K562 (cell line): ENCODE data around the gene CTXN1. TPM values are rescaled to one million over a fixed set of nuclear protein-coding genes. Genes with fewer than 3 reads are reported as not detected.

Experiments used
- ATAC-seq: fragments of 200-7000 bp; cut with Tn5 transposase; 3 replicates; pipeline ENCODE4 v1.9.1; 2020; ENCODE audit warnings: moderate library complexity
- BruUV-seq: library from RNA; stranded (reverse); fragments of 400-500 nt; replicated peaks from 2 replicates; lab custom pipeline; 2021; lab: Mats Ljungman, UMichigan
- CTCF ChIA-PET: fragments of 300-600 bp; formaldehyde crosslinking; extraction: SDS; loops from one replicate; lab custom pipeline; 2021; ENCODE audit warnings: low intra/inter-chr PET ratio; lab: Yijun Ruan, JAX
- POLR2A ChIA-PET: fragments of 300-600, 350-650 bp; sonication (Branson Sonifier 250); formaldehyde crosslinking; extraction: SDS; loops from one replicate; lab custom pipeline; 2021; ENCODE audit warnings: antibody characterized with exemption, inconsistent platforms; lab: Yijun Ruan, JAX
- DNase-seq, 4 experiments: peaks; one replicate each; pipeline versions ENCODE4 v3.0.0 to v3.0.0-alpha.2; 2011 to 2018; ENCODE audit warnings: low spot score in 3 of 4, mixed read lengths in 3 of 4; ENCODE audit errors: extremely low read depth in 1 of 4
- FAIRE-seq: peaks from 2 replicates; lab custom pipeline; 2011; peaks lifted over from hg19 to GRCh38; lab: Jason Lieb, UNC
- H2AFZ ChIP-seq: 2 replicates; pipeline ENCODE4 v1.6.0; 2011; ENCODE audit warnings: low read depth, low read length, control low read depth, inconsistent platforms
- H3K27ac ChIP-seq: fragments of 200-600 bp; 3 replicates; pipeline ENCODE4 v1.8.0; 2011; ENCODE audit warnings: low read depth, mild to moderate bottlenecking, control low read depth, inconsistent platforms, low read length, moderate library complexity, mixed read lengths; ENCODE audit errors: extremely low read depth
- H3K27me3 ChIP-seq, 2 experiments: fragments of 300-600 bp in 1 of 2; 2 replicates in 1 of 2; 3 replicates in 1 of 2; pipeline versions ENCODE4 v1.6.0 to v1.8.0; 2011; ENCODE audit warnings: inconsistent platforms in 2 of 2, low read length in 2 of 2, mild to moderate bottlenecking in 1 of 2, mixed read lengths in 1 of 2, moderate library complexity in 1 of 2; ENCODE audit not compliant: control insufficient read depth in 2 of 2, insufficient read depth in 2 of 2
- H3K36me3 ChIP-seq: fragments of 300-600 bp; 3 replicates; pipeline ENCODE4 v1.8.0; 2011; ENCODE audit warnings: mild to moderate bottlenecking, low read length, inconsistent platforms; ENCODE audit not compliant: control insufficient read depth, insufficient read depth
- H3K4me1 ChIP-seq, 2 experiments: fragments of 200-600 bp in 1 of 2; replicated peaks in 1 of 2; 2 replicates in 1 of 2; 3 replicates in 1 of 2; pipeline versions ENCODE4 v1.5.1 to v1.8.0; 2011; ENCODE audit warnings: inconsistent platforms in 2 of 2, low read length in 2 of 2, mild to moderate bottlenecking in 1 of 2, mixed read lengths in 1 of 2, moderate library complexity in 1 of 2; ENCODE audit not compliant: control insufficient read depth in 2 of 2, insufficient read depth in 2 of 2
- H3K4me2 ChIP-seq: 2 replicates; pipeline ENCODE4 v1.6.1; 2011; ENCODE audit warnings: low read length, control low read depth, inconsistent platforms, mixed read lengths; ENCODE audit not compliant: insufficient read depth
- H3K4me3 ChIP-seq: fragments of 200-600 bp; sonication (generic), shearing (Covaris generic); 2 replicates; pipeline ENCODE4 v1.5.1; 2016; ENCODE audit warnings: control low read depth, inconsistent platforms
- H3K79me2 ChIP-seq: fragments of 200-600 bp; 3 replicates; pipeline ENCODE4 v1.8.0; 2011; ENCODE audit warnings: low read length, inconsistent platforms; ENCODE audit not compliant: control insufficient read depth, insufficient read depth
- H3K9ac ChIP-seq, 2 experiments: 2 replicates each; pipeline versions ENCODE4 v1.6.0 to v1.6.1; 2011; ENCODE audit warnings: low read depth in 2 of 2, low read length in 2 of 2, control low read depth in 1 of 2, inconsistent platforms in 1 of 2, mild to moderate bottlenecking in 1 of 2, mixed read lengths in 1 of 2; ENCODE audit not compliant: insufficient read depth in 1 of 2
- H3K9me1 ChIP-seq: one replicate; pipeline ENCODE4 v1.6.0; 2011; ENCODE audit warnings: inconsistent platforms, mild to moderate bottlenecking, low read length, moderate library complexity; ENCODE audit not compliant: control insufficient read depth, insufficient read depth
- H3K9me3 ChIP-seq: replicated peaks from 2 replicates; pipeline ENCODE4 v1.5.1; 2011; ENCODE audit warnings: low read depth, low read length, inconsistent platforms; ENCODE audit not compliant: control insufficient read depth, insufficient read depth
- H4K20me1 ChIP-seq: replicated peaks from 2 replicates; pipeline ENCODE4 v1.6.1; 2011; ENCODE audit warnings: low read length, inconsistent platforms, mixed read lengths; ENCODE audit not compliant: control insufficient read depth, insufficient read depth
- BDP1 ChIP-seq: IDR thresholded peaks from 3 replicates; pipeline ENCODE4 v1.6.1; 2011; ENCODE audit not compliant: insufficient read length, insufficient read depth
- CBFA2T2 ChIP-seq: fragments of 450-650 bp; conservative IDR thresholded peaks from 2 replicates; pipeline ENCODE4 v1.6.1; 2017; ENCODE audit warnings: mild to moderate bottlenecking
- CHCHD3 ChIP-seq: fragments of 250-450 bp; sonication (Bioruptor Pico); IDR thresholded peaks from 2 replicates; pipeline ENCODE4 v2.1.2; 2022; ENCODE audit warnings: mild to moderate bottlenecking
- CREB5 ChIP-seq: fragments of 250-450 bp; sonication (Bioruptor Pico); IDR thresholded peaks from 2 replicates; pipeline ENCODE4 v1.5.0; 2020; ENCODE audit warnings: mild to moderate bottlenecking
- MCM7 ChIP-seq, 2 experiments: fragments of 450-650 bp; IDR thresholded peaks; 2 replicates each; pipeline ENCODE4 v1.6.1; 2016 to 2018
- NFYB ChIP-seq: IDR thresholded peaks from 2 replicates; pipeline ENCODE4 v1.6.1; 2011; ENCODE audit warnings: mild to moderate bottlenecking, moderate library complexity; ENCODE audit not compliant: insufficient read length; ENCODE audit errors: extremely low read depth
- PHF21A ChIP-seq: fragments of 450-650 bp; IDR thresholded peaks from 2 replicates; pipeline ENCODE4 v1.6.1; 2017; ENCODE audit warnings: low read depth, borderline replicate concordance
- PHTF2 ChIP-seq: fragments of 250-450 bp; sonication (Bioruptor Pico); IDR thresholded peaks from 2 replicates; pipeline ENCODE4 v1.5.0; 2021; ENCODE audit warnings: mild to moderate bottlenecking
- SLC30A9 ChIP-seq: fragments of 250-450 bp; sonication (Bioruptor Pico); IDR thresholded peaks from 2 replicates; pipeline ENCODE4 v1.8.0; 2022; ENCODE audit warnings: mild to moderate bottlenecking, moderate library complexity
- SMC3 ChIP-seq: conservative IDR thresholded peaks from 2 replicates; pipeline ENCODE4 v1.6.1; 2011; ENCODE audit warnings: low read depth, low read length, improper control_type of control experiment; ENCODE audit not compliant: insufficient read depth
- SRSF1 ChIP-seq: fragments of 200-400 bp; formaldehyde crosslinking; IDR thresholded peaks from 2 replicates; pipeline ENCODE4 v1.6.1; 2017; ENCODE audit warnings: mild to moderate bottlenecking, low read depth, low read length, moderate library complexity
- TBL1XR1 ChIP-seq, 2 experiments: IDR thresholded peaks; 2 replicates each; pipeline ENCODE4 v1.6.1; 2012; ENCODE audit warnings: improper control_type of control experiment in 2 of 2, low read length in 2 of 2, mild to moderate bottlenecking in 1 of 2
- TGIF2 ChIP-seq: sonication (generic); formaldehyde crosslinking; IDR thresholded peaks from 2 replicates; pipeline ENCODE4 v1.8.1; 2022; ENCODE audit warnings: mild to moderate bottlenecking, missing genetic modification reagents, moderate library complexity
- USF1 ChIP-seq: sonication (generic); formaldehyde crosslinking; IDR thresholded peaks from 2 replicates; pipeline ENCODE4 v1.9.0; 2022; ENCODE audit warnings: mild to moderate bottlenecking, missing genetic modification reagents
- ZFP36 ChIP-seq: fragments of 150-350 bp; IDR thresholded peaks from 2 replicates; pipeline ENCODE4 v1.6.1; 2018; ENCODE audit warnings: low read length, low read depth; ENCODE audit not compliant: partially characterized antibody
- ZKSCAN8 ChIP-seq: fragments of 200-800 bp; sonication (Bioruptor generic); IDR thresholded peaks from 2 replicates; pipeline ENCODE4 v1.6.1; 2016; ENCODE audit warnings: missing genetic modification characterization, missing compliant biosample characterization
- ZNF695 ChIP-seq: fragments of 450-650 bp; formaldehyde crosslinking; IDR thresholded peaks from 2 replicates; pipeline ENCODE4 v1.4.0; 2020; ENCODE audit warnings: mild to moderate bottlenecking, moderate library complexity
- WGBS: fragments of 100-300 bp; shearing (Covaris generic); methylation state at CpG from one replicate; pipeline ENCODE4 v1.1.6; 2016; ENCODE audit warnings: low coverage, mixed read lengths; ENCODE audit not compliant: insufficient coverage; ENCODE audit errors: missing lambda C conversion rate; 5-methylcytosine and 5-hydroxymethylcytosine counted together
- in situ Hi-C: fragments of 300-500 bp; cut with MboI; formaldehyde crosslinking; loops from 4 replicates; pipeline ENCODE4 v1.15.0; 2018; ENCODE audit warnings: inconsistent platforms, mixed read lengths
- intact Hi-C: fragments of 100-400 bp; cut with micrococcal nuclease; formaldehyde crosslinking; loops from 2 replicates; pipeline ENCODE4 v1.14.2; 2022
- polyA plus RNA-seq, 8 experiments: library from polyadenylated mRNA; depleted of rRNA in 4 of 8; stranded (reverse) in 5 of 8; unstranded in 3 of 8; fragments of >200 nt; fragmentation: Nextera tagmentation in 2 of 8; fragmentation: Illumina TruSeq in 1 of 8; extraction: Ambion mirVana in 2 of 8; extraction: Trizol in 1 of 8; gene quantifications; 2 replicates each; pipeline versions ENCODE4 v1.2.1 to v1.2.3, GENCODE V29; 2011 to 2014; ENCODE audit warnings: inconsistent platforms in 1 of 8, missing spikeins in 1 of 8
- total RNA-seq, 7 experiments: library from RNA; depleted of rRNA in 6 of 7; stranded (reverse); fragments of >200 nt in 6 of 7; fragmentation: Illumina TruSeq in 2 of 7; extraction: Trizol in 2 of 7; gene quantifications; 2 replicates each; pipeline versions ENCODE4 v1.2.1 to v1.2.3, GENCODE V29; 2011 to 2021; ENCODE audit warnings: low replicate concordance in 1 of 7
- TF ChIP-seq, protein P1 (sequence below): sonication (generic); formaldehyde crosslinking; IDR thresholded peaks from 2 replicates; pipeline ENCODE4 v1.8.0; 2022; ENCODE audit warnings: missing genetic modification reagents, mild to moderate bottlenecking, moderate library complexity, borderline replicate concordance
- TF ChIP-seq, protein P2 (sequence below): sonication (generic); formaldehyde crosslinking; IDR thresholded peaks from 2 replicates; pipeline ENCODE4 v1.8.0; 2022; ENCODE audit warnings: mild to moderate bottlenecking, missing genetic modification reagents, borderline replicate concordance

CTXN1 gene
- total and polyA plus RNA-seq, 9 of the 15 experiments (the other 6 are each of a cell fraction or from before 2014, with no cell fraction given), result 0.15 to 37.4 (median 1.8) TPM; not detected in 2

GRCh38 chr19:7924241-7924640 lies 1.7 kb downstream of the CTXN1 start:
- no TSS peak for BruUV-seq
- in situ Hi-C loops, result loop anchor here (5.0 kb wide), 1 partner anchor 72 kb away; no protein-coding TSS in a partner anchor
- ATAC-seq (no peak), FAIRE-seq (no peak), DNase-seq (no peak)
- no peak overlapping the region for H3K27ac ChIP-seq
- H3K9ac ChIP-seq, result peak overlapping the region in 1 of 2 experiments; percentile 86; a peak in 1 of 4 replicates
- peaks cover 29% of the 10 kb centered on the region; the same call in 1 of the 2 replicates for H4K20me1 ChIP-seq
- H3K4me2 ChIP-seq, result no peak overlapping the region
- CTCF ChIA-PET, result interaction anchor here (1.4 kb wide), 1 partner anchor 71 kb away, joined by 5 read pairs; no protein-coding TSS in a partner anchor
- WGBS, result 67% methylated on average over 7 of the region's 12 CpGs
- H3K27me3 ChIP-seq, result no peaks in the 10 kb centered on the region
- H3K79me2 ChIP-seq, result peaks cover 5% of the 10 kb centered on the region; the same call in 2 of the 3 replicates
- H3K9me3 ChIP-seq, result no peaks in the 10 kb centered on the region
- H3K36me3 ChIP-seq, result peaks cover 35% of the 10 kb centered on the region; the same call in 1 of the 3 replicates
- POLR2A ChIA-PET, result no interaction called here
- intact Hi-C loops, result loop anchor here (5.0 kb wide), 1 partner anchor 52 kb away; the partner anchor contains the start of gene PRR36
- no peaks in the 10 kb centered on the region for H3K9me1 ChIP-seq
- H3K4me1 ChIP-seq, result peaks cover 13 to 84% of the 10 kb centered on the region in 2 experiments
- H3K4me3 ChIP-seq, result no peak overlapping the region
- H2AFZ ChIP-seq, result no peak overlapping the region
- TF ChIP-seq NFYB (no peak), ZKSCAN8 (CRISPR knock-in tag) (peak; percentile 95), SLC30A9 (CRISPR knock-in tag) (no peak), ZFP36 (peak; percentile 16), PHF21A (no peak), SRSF1 (no peak), MCM7 (IDR thresholded peaks at IDR 0.05) (no peak), CHCHD3 (CRISPR knock-in tag) (no peak), CBFA2T2 (no peak), BDP1 (no peak), USF1 (CRISPR knock-in tag) (0 out of 2 replicates have a peak, but pooled peaks have one; percentile 29), CREB5 (CRISPR knock-in tag) (no peak), PHTF2 (CRISPR knock-in tag) (no peak), TBL1XR1 (IDR thresholded peaks at IDR 0.05; ENCODE audit: low read length in 2 of 2) (no peak), SMC3 (no peak), ZNF695 (CRISPR knock-in tag) (no peak), TGIF2 (no peak)
- TF ChIP-seq, protein P1, sequence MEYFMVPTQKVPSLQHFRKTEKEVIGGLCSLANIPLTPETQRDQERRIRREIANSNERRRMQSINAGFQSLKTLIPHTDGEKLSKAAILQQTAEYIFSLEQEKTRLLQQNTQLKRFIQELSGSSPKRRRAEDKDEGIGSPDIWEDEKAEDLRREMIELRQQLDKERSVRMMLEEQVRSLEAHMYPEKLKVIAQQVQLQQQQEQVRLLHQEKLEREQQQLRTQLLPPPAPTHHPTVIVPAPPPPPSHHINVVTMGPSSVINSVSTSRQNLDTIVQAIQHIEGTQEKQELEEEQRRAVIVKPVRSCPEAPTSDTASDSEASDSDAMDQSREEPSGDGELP (CRISPR knock-in tag), result 0 out of 2 replicates have a peak, but pooled peaks have one; percentile 10
- TF ChIP-seq, protein P2, sequence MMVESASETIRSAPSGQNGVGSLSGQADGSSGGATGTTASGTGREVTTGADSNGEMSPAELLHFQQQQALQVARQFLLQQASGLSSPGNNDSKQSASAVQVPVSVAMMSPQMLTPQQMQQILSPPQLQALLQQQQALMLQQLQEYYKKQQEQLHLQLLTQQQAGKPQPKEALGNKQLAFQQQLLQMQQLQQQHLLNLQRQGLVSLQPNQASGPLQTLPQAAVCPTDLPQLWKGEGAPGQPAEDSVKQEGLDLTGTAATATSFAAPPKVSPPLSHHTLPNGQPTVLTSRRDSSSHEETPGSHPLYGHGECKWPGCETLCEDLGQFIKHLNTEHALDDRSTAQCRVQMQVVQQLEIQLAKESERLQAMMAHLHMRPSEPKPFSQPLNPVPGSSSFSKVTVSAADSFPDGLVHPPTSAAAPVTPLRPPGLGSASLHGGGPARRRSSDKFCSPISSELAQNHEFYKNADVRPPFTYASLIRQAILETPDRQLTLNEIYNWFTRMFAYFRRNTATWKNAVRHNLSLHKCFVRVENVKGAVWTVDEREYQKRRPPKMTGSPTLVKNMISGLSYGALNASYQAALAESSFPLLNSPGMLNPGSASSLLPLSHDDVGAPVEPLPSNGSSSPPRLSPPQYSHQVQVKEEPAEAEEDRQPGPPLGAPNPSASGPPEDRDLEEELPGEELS (CRISPR knock-in tag), result no peak
